Measurements from ENCODE around the gene FBXO24.

DNA sequence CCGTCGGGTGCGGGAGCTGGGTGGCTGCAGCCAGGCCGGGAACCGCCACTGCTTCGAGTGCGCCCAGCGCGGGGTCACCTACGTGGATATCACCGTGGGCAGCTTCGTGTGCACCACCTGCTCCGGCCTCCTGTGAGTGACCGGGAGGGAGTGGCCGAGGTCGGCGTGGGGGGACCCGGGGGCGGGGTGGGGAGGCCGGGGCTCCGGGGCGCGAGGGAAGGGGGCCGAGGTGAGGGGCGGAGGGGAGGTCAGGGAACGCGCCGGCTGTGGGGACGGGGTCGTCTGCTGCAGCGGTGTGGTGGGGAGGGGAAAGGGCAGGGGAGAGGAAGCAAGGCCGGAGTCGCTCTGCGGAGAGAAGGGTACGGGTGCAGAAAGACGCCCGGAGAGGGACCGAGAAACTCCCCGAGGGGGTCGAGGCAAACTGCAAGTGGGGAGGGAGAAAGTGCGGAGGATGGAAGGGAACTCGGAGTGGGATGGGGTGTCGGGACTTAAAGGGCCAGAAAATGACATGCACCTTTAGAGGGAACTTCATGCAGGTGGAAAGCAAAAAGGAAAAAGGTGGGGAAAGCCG lies 46.6 kb upstream of the FBXO24 start:
- TF ChIP-seq POLR2AphosphoS5 (IDR thresholded peaks at IDR 0.05) (no peak), POLR2A (IDR thresholded peaks at IDR 0.05) (no peak)
- TF ChIP-seq, protein P1, sequence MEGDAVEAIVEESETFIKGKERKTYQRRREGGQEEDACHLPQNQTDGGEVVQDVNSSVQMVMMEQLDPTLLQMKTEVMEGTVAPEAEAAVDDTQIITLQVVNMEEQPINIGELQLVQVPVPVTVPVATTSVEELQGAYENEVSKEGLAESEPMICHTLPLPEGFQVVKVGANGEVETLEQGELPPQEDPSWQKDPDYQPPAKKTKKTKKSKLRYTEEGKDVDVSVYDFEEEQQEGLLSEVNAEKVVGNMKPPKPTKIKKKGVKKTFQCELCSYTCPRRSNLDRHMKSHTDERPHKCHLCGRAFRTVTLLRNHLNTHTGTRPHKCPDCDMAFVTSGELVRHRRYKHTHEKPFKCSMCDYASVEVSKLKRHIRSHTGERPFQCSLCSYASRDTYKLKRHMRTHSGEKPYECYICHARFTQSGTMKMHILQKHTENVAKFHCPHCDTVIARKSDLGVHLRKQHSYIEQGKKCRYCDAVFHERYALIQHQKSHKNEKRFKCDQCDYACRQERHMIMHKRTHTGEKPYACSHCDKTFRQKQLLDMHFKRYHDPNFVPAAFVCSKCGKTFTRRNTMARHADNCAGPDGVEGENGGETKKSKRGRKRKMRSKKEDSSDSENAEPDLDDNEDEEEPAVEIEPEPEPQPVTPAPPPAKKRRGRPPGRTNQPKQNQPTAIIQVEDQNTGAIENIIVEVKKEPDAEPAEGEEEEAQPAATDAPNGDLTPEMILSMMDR (IDR thresholded peaks at IDR 0.05 in 8 of 11, conservative IDR thresholded peaks at IDR 0.05 in 3 of 11): peak in 1 of 11 experiments; percentile 7
